GM12891 (cell line): ENCODE measurements around the gene SMAD3.

Experiments used
- DNase-seq: peaks from one replicate; pipeline ENCODE4 v3.0.0; 2011; ENCODE audit warnings: low spot score; ENCODE audit not compliant: insufficient read length
- FAIRE-seq: peaks from 2 replicates; lab custom pipeline; 2011; peaks lifted over from hg19 to GRCh38; lab: Jason Lieb, UNC
- PAX5 ChIP-seq: IDR thresholded peaks from 2 replicates; pipeline ENCODE4 v1.6.1; 2011; ENCODE audit warnings: low read length, moderate library complexity, mild to moderate bottlenecking; ENCODE audit not compliant: insufficient read depth, severe bottlenecking
- POLR2A ChIP-seq: IDR thresholded peaks from 2 replicates; pipeline ENCODE4 v1.6.1; 2011; ENCODE audit warnings: low read depth, low read length, control low read depth
- POLR2AphosphoS5 ChIP-seq: IDR thresholded peaks from 2 replicates; pipeline ENCODE4 v1.6.1; 2011; ENCODE audit warnings: low read depth, low read length, control low read depth
- POU2F2 ChIP-seq: IDR thresholded peaks from 2 replicates; pipeline ENCODE4 v1.6.1; 2011; ENCODE audit warnings: low read depth, mild to moderate bottlenecking, control low read depth, low read length, moderate library complexity
- SPI1 ChIP-seq: IDR thresholded peaks from 2 replicates; pipeline ENCODE4 v1.6.1; 2011; ENCODE audit warnings: low read depth, low read length, control low read depth
- TAF1 ChIP-seq: IDR thresholded peaks from 2 replicates; pipeline ENCODE4 v1.6.1; 2011; ENCODE audit warnings: low read depth, low read length, control low read depth

Gene SMAD3

DNA sequence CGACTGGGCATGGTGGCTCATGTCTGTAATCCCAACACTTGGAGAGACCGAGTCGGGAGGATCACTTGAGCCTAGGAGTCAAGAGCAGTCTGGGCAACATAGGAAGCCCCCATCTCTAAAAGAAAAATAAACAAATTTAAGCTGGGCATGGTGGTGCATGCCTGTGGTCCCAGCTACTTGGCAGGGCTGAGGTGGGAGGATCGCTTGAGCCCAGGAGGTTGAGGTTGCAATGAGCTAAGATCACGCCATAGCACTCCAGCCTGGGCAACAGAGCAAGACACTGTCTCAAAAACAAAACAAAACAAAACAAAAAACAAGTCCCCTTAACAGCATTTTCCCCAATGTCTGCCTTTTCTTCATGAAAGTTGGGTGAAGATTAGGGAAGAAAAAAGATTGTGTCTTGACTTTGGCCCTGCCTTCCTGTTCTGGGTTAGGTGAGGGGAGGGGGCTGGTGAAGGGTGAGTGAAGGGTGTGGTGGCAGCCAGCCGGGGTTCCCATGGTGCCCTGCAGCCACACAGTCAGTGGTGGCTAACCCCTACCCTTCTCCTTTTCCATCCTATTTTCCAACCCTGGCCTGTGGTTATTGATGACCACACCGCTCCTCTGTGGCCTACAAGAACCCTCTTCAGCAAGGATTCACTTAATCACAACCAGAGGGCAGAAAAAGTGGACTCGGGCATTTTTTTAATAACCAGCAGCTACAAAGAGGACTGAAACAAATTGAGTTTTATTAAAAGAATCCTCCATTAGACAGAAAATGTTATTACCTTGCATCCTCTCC, 28.4 kb upstream of the SMAD3 start:
- TF ChIP-seq SPI1 (no peak), POU2F2 (no peak), POLR2AphosphoS5 (no peak), POLR2A (no peak), PAX5 (no peak), TAF1 (no peak)
- no peak for DNase-seq
- no peak for FAIRE-seq

DNA sequence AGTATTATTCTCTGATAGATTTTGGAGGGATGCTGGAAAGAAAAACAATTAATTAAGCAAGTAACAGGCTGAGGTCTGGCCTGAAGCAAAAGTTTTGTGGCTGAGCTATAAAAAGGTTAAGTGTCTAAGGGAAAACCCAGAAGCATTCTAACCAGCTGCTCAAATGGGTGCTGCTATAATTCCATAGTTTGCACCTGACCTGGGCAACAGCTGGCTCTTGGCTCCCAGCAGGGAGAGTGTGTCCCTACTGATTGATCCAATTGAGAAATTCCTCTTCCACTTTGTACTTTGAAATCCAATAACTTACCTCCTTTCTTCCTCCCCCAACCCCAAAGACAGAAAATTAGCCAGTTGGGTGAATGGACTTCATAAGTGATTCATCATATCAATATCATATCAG, 27.7 kb upstream of the SMAD3 start:
- no peak for DNase-seq
- FAIRE-seq: no peak
- TF ChIP-seq POLR2AphosphoS5 (no peak), POU2F2 (no peak), TAF1 (no peak), PAX5 (no peak), SPI1 (no peak)

DNA sequence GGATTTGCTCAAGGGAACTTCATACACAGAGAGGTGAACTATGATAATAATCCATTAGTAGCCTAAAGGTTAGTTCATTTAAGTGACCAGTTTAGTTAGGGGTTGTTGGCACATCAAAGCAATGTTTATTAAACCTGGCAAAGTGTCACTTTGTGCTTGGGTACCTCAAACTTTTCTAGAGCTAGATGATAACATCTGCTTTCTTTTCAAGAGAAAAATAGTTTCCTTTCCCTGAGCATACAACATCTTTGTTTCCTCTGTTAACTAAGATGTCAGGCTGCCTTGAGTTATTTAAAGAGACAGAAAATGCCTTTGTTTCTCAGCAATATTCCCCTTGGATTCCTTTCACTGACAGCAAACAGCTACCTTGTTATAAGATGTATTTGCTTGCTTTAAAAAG, 26.7 kb upstream of the SMAD3 start:
- no peak for DNase-seq
- TF ChIP-seq POLR2AphosphoS5 (no peak), POU2F2 (no peak), POLR2A (no peak), SPI1 (no peak), TAF1 (no peak), PAX5 (no peak)
- no peak for FAIRE-seq

DNA sequence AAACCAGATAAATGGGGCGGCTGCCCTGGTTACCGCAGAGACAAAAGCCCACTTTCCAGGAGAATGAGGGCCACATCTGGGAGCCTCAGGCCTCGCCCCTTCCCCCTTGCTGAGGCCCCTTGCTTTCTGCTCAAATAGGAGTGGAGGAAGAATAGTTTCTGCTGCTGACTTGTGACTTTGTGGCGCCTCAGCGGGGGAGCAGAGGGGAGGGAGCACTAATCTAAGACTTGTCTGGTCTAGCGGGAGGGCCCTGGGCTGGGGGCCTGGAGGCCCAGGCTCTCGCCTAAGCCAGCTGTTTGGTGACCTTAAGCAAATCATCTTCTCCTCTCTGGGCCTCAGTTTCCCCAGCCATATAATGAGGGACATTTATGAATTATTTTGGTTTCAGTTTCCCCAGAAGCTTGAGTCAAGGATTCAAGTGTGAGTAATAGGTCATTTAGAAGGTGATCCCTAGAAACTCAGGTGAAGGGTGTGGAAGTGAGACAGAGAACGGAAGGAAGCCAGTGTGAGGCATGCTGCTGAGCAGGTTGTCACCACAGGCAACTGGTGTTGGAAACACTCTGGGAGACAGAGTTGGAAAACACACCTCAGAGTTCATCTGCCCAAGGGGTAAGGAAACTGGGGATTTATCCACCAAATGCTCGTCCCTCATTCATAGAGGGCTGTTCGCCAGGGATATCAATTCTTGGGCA, 25.9 kb upstream of the SMAD3 start:
- FAIRE-seq: no peak
- TF ChIP-seq POLR2A (no peak), TAF1 (no peak), SPI1 (no peak), PAX5 (no peak), POLR2AphosphoS5 (no peak), POU2F2 (no peak)
- DNase-seq: no peak

- TF ChIP-seq POU2F2 (no peak), POLR2A (no peak), PAX5 (no peak), SPI1 (no peak), TAF1 (no peak), POLR2AphosphoS5 (no peak)
- FAIRE-seq: no peak
- DNase-seq: no peak
Observed at GRCh38 chr15:67040277-67040676, 25.1 kb upstream of the SMAD3 start.

- FAIRE-seq (no peak), DNase-seq (no peak)
Observed at GRCh38 chr15:67042551-67043142, 22.8 kb upstream of the SMAD3 start.

GRCh38 chr15:67043939-67044771, 21.2 kb upstream of the SMAD3 start:
- no peak for FAIRE-seq
- TF ChIP-seq TAF1: no peak
- TF ChIP-seq POU2F2: no peak
- TF ChIP-seq PAX5: no peak
- TF ChIP-seq SPI1: no peak
- no peak for TF ChIP-seq POLR2AphosphoS5
- no peak for TF ChIP-seq POLR2A
- no peak for DNase-seq

More at GRCh38 chr15:67042551-67043142, 22.8 kb upstream of the SMAD3 start:
- TF ChIP-seq SPI1 (no peak), POU2F2 (no peak), POLR2A (no peak), TAF1 (no peak), PAX5 (no peak), POLR2AphosphoS5 (no peak)

- FAIRE-seq (no peak), DNase-seq (no peak)
- TF ChIP-seq TAF1 (no peak), POLR2A (no peak), POLR2AphosphoS5 (no peak), SPI1 (no peak), PAX5 (no peak), POU2F2 (no peak)
Observed at GRCh38 chr15:67047149-67047661, 18.2 kb upstream of the SMAD3 start.
